Ramos (cell line): ENCODE results near the gene SLC16A6.
"Not testable (repeated sequence)": the region's sequence is repeated elsewhere in the genome, so short reads cannot be mapped to it uniquely, and the experiment has no call there.

ENCODE experiments used
- in situ Hi-C: fragments of 300-500 bp; cut with MboI; formaldehyde crosslinking; loops from one replicate; pipeline ENCODE4 v1.14.3; 2022; ENCODE audit warnings: low sequenced_read_pairs; ENCODE audit not compliant: unreplicated experiment

The SLC16A6 gene

GRCh38 chr17:68291836-68292688, 1.1 kb upstream of the SLC16A6 start:
- in situ Hi-C loops: no loop called here

GRCh38 chr17:68290268-68290954, 516 bp downstream of the SLC16A6 start:
- in situ Hi-C loops: no loop called here

DNA sequence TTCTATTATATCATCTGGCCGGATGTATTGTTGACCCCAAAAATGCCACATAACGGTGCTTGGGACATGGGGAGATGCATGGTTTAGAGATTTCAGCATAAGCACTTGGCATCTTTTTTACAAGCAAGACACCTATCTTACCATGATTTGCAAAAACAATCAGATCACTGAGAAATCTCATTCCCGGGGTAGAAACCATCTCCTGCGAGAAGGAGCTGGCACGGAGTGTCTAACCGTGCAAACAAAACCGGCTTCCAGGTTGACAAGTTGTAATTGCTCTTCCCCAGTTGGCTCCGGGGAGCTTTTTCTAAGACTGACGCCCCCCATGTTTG, 1.0 kb downstream of the SLC16A6 start:
- in situ Hi-C loops: no loop called here

GRCh38 chr17:68289473-68289872, 1.5 kb downstream of the SLC16A6 start:
- in situ Hi-C loops: no loop called here

DNA sequence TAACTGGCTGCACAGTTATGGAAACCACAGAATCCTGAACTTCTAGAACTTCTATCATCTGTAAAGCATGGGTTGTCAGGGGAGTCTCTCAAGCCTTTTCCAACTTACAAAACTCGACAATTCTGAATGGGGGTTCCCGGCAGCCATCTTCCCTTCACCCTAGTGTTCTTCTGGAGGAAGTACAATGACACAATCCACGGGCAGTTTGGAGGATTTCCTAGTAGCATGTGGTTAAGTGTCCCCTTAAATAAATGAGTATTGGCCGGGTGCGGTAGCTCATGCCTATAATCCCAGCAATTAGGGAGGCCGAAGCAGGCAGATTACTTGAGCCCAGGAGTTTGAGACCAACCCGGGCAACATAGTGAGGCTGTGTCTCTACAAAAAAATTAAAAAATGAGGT, 2.1 kb downstream of the SLC16A6 start:
- in situ Hi-C loops: no loop called here

DNA sequence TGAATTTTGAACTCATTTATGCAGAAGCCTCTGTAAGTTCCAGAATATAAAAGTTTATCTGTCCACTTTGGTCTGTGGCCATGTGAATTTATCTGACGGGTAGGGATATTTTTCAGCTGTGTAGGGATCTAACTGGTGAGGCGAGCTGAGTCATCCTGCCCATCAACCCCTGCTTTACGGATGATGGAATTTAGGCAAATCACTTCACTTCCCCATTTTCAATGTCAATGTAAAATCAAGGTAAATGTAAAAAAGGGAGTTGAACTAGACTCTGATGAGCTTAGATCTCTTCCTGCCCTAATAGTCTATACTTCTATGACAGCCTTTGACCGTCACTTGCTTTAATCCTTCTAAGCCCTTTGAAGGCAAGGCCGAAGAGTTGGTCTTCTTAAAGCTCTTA, 2.6 kb downstream of the SLC16A6 start:
- in situ Hi-C loops: no loop called here

- in situ Hi-C loops: not testable (repeated sequence)
These were observed 9.0 kb downstream of the SLC16A6 start for GRCh38 chr17:68281965-68282364.

- in situ Hi-C loops: no loop called here
These were observed 13.1 kb downstream of the SLC16A6 start for GRCh38 chr17:68277807-68278206.

- in situ Hi-C loops: not testable (repeated sequence)
These were observed 14.6 kb downstream of the SLC16A6 start for GRCh38 chr17:68276339-68276738.

- in situ Hi-C loops: no loop called here
These were observed 17.2 kb downstream of the SLC16A6 start for GRCh38 chr17:68273722-68274121.

DNA sequence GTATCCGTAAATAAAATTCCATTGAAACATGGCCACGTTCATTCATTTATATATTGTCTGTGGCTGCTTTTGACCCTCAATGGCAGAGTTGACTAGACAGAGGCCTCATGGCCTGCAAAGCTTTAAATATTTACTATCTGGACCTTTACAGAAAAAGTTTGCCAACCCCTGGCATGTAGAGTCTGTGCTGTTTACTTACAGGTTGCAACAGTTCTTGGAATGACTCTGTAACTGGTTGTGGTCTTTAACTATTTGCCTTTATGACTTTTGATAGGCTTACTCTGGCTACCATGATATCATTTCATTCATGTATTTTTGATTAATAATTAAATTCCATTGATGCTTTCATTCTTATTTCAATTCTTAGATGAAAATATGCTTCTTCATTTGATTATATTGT, 25.1 kb downstream of the SLC16A6 start:
- in situ Hi-C loops: not testable (repeated sequence)

DNA sequence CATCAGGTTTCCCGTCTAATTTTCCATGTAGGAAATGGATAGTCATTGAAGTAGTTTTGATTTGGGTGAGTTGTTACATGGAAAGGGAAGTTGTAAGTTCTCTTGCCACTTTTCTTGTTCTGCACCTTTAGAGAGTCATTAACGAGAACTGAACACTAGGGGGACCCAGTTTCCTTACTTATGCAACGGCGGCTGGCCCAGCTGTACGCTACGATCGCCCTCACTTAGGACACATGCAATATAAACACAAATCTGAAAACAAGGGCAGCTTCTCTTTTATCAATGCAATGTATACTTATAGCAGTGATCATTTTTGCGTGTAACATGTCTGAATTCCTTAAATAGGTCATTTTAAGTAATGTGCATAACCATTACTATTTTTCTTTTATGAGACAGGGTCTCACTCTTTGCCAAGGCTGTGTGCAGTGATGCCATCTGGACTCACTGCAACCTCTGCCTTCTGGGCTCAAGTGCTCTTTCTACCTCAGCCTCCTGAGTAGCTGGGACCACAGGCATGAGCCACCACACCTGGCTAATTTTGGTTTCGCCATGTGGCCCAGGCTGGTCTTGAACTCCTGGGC, 27.7 kb downstream of the SLC16A6 start:
- in situ Hi-C loops: loop anchor here (5.0 kb wide), 1 partner anchor 169 kb away; no protein-coding TSS in a partner anchor

DNA sequence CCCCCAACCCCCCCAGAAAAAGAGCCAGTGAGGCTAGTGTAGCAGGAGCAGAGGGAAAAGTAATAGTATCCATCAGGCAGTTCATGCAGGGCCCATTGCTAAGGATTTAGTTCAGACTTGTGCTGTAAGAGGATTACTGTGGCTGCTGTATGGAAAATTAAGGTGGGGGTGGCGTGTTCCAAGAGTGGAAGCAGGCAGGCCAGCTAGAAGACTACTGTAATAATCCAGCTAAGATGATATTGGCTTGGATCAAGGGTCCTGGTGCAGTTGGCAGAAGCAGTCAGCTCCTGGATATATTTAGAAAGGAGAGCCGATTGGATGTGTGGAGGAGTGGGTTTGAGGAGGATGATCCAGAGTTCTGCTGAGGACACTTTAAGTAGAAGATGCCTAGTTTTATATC, 28.5 kb downstream of the SLC16A6 start:
- in situ Hi-C loops: loop anchor here (5.0 kb wide), 1 partner anchor 170 kb away; no protein-coding TSS in a partner anchor

- in situ Hi-C loops: loop anchor here (5.0 kb wide), 1 partner anchor 172 kb away; no protein-coding TSS in a partner anchor
These were observed 30.7 kb downstream of the SLC16A6 start for GRCh38 chr17:68260051-68260762.

- in situ Hi-C loops: not testable (repeated sequence)
These were observed 31.3 kb downstream of the SLC16A6 start for GRCh38 chr17:68259648-68259951.

GRCh38 chr17:68258890-68259647, 31.9 kb downstream of the SLC16A6 start:
- in situ Hi-C loops: not testable (repeated sequence)

GRCh38 chr17:68257934-68258333, 33.0 kb downstream of the SLC16A6 start:
- in situ Hi-C loops: no loop called here

DNA sequence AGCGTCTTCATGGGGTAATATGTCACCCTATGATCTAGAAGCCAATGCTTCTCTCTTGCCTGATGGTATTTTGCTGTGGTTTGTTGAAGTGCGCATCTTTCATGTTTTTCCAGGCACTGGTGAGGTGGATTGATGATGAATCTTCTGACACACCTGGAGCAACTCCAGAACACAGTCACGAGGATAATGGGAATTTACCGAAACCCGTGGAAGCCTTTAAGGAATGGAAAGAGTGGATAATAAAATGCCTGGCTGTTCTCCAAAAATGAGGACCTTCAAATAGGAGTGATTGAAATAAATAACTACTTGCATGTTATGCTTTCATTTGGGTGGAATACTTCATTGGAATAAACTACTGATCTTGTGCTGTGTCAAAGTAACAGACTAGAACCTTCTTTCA, 34.2 kb downstream of the SLC16A6 start:
- in situ Hi-C loops: not testable (repeated sequence)

DNA sequence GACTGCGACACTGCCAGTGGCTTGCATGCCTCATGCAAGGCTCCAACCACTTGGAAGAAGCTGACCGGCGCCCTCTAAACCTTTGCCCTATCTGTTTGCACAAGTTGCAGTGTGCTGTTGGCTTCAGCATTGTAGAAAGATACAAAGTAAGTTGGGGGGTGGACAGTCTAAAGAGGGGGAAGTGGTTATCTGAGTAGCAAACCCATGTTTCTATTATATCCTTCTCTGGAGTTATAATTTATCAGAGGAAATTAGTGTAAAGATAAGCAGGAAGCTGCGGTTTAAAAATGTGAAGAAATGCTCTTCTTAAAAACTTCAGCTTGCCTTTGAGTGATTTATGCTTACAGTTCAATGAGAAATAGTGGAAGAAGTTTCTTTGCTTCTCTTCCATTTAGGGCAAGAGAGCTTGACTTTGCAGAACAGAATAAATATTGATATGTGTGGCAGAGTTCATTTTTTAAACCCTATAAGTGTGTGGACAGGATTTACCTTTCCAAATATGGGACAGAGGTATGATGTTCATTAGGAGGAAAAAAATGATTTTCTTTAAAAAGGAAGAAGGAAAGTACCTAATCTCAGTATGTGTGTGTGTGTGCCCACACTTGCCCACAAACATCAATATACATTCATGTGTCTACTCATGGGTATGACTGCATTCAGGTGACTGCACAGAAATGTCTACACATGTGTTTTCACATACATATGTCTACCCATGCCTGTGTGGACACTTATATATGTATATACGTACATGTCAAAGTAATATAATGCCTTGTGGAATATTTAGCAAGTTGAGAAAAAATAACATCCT, 35.0 kb downstream of the SLC16A6 start:
- in situ Hi-C loops: no loop called here
